Stimulated activated CD4-positive, alpha-beta T cell treated with anti-CD3 and anti-CD28 coated beads, Interleukin-4, amount 100 ng/mL, for 48 hours (primary cell): ENCODE measurements around the gene TNKS1BP1.
A peak's percentile ranks its signal among the peaks of the same experiment; 100 is the strongest.
"Not testable (repeated sequence)": the region's sequence is repeated elsewhere in the genome, so short reads cannot be mapped to it uniquely, and the experiment has no call there.

Experiments used
- DNase-seq, 2 donors: peaks; one replicate each; pipeline ENCODE4 v3.0.0-alpha.2; 2020; ENCODE audit warnings: low read depth in 2 of 2

The TNKS1BP1 gene

DNA sequence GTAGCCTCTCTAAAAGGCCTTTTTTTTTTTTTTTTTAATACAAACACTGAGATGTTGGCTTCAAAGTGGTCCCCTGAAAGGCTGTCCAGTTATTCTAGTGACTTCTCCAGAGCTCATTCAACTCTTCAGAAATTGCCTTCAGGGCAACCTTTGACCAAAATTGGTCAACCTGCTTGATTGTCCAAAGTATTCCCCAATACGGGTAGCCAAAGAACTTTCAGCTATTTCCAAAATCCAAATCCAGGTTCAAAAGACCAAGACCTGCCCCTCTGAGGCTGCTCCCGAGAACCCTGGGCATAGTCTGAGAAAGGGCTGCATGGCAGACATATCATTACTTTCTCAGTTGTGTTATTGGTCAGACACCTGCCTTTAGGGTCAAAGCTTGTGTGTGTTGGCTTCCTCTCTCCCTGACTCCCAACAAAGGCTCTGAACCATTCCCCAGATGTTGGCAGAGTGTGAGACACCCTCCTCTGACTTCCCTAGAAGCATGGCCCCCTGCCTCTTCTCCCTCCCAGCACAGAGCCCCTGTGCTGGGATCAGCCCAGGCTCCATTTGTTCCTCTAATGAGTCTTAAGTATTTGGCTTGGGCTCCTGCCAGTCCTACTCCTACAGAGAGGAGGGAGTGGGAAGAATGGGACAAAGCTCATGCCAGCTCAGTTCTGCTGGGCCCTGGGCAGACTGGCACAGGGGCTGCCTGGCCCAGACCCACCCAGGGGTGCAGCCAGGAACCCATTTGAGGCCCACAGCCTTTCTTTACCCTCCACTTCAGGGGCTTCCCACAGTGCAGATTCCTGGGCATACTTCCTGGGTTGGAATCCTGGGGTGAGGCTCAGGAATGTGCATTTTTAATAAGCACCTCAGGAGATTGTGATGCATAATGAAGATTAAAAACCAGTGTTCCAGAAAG lies 30.3 kb downstream of the TNKS1BP1 start:
- DNase-seq = no peak

GRCh38 chr11:57290288-57290687 lies 34.5 kb downstream of the TNKS1BP1 start:
- no peak for DNase-seq

- peak in 1 of 2 donors; percentile 8 for DNase-seq
Measured at GRCh38 chr11:57288771-57289579, 35.8 kb downstream of the TNKS1BP1 start.

- no peak for DNase-seq
Measured at GRCh38 chr11:57287884-57288283, 36.9 kb downstream of the TNKS1BP1 start.

- DNase-seq = no peak
Measured at GRCh38 chr11:57283231-57283990, 41.3 kb downstream of the TNKS1BP1 start.

DNA sequence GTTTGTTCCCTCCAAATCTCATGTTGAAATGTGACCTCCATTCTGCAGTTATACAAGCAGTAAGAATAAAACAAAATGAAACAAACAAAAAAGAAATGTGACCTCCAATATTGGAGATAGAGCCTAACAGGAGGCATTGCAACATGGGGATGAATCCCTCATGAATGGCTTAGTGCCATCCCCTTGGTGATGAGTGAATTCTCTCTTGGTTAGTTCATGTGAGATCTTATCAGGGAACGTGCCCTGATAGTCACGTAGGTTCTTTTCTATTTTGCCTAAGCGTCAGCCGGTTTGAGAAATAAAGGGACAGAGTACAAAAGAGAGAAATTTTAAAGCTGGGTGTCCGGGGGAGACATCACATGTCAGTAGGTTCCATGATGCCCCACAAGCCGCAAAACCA lies 43.2 kb downstream of the TNKS1BP1 start:
- not testable (repeated sequence) for DNase-seq

DNA sequence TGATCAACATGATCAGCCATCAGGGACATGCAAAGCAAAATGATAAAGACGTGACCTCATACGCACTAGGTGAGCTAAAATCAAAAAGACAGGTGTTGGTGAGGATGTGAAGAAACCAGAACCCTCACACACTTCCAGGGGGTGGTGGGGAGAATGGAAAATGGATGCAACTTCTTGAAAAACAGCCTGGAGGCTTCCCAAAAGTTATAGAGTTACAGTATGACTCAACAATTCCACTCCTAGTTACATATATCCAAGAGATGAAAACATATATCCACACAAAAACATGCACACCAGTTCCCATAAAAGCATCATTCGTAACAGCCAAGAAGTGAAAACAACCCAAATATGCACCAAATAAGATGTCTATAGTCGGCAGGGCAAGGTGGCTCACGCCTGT lies 45.6 kb downstream of the TNKS1BP1 start:
- no peak for DNase-seq

GRCh38 chr11:57278721-57279095 lies 46.0 kb downstream of the TNKS1BP1 start:
- DNase-seq = no peak

- peak; percentile 19 to 27 for DNase-seq
Measured at GRCh38 chr11:57277845-57278720, 46.7 kb downstream of the TNKS1BP1 start.

GRCh38 chr11:57276971-57277675 lies 47.6 kb downstream of the TNKS1BP1 start:
- DNase-seq = no peak

GRCh38 chr11:57276169-57276970 lies 48.4 kb downstream of the TNKS1BP1 start:
- no peak for DNase-seq

DNA sequence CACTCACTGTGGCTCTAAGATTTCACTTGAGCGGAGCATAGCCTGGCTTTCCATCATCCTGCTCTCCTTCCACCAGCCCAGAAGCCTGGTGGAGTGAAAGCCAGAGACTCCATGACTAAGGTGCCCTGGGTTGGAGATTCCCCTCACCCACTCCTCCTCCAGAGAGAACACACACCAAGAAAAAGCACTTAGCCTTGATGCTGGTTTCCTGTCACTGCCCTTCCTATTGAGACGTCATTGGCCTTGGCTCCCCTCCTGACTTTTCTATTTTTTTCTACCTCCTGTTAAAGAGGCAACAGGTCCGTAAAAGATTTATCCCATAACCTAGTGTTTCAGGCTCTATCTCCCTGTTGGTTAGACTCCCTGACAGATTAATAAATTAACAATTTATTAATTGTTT lies 49.2 kb downstream of the TNKS1BP1 start:
- no peak for DNase-seq

- DNase-seq = no peak
Measured at GRCh38 chr11:57274904-57275498, 49.8 kb downstream of the TNKS1BP1 start.

DNA sequence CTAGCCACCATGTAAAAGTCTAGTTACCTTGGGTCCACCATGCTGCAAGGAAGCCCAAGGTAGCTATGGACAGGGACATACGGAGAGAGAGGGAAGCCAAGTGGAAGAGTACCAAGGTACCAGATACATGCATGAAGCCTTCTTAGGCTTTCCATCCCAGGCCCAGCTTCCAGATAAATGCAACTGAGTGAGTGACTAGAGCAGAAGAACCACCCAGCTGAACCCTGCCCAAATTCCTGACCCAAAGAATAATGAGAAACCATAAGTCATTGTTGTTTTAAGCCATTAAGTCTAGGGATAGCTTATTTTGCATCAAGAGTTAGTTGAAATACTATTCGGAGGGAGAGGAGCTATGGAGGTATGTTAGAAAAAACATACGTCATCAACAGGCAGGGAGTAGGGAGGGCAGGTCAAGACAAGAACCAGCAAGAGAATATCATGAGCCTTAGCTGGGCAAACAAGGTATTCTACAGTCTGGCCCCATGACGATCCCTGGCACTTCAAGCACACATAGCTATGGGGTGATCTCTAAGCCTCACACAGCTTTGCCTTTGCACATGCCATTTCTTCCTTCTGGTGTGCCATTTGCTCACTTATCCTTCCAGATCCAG lies 51.2 kb downstream of the TNKS1BP1 start:
- no peak for DNase-seq

- DNase-seq = no peak
Measured at GRCh38 chr11:57269571-57270021, 55.2 kb downstream of the TNKS1BP1 start.

GRCh38 chr11:57266157-57266556 lies 58.6 kb downstream of the TNKS1BP1 start:
- no peak for DNase-seq

DNA sequence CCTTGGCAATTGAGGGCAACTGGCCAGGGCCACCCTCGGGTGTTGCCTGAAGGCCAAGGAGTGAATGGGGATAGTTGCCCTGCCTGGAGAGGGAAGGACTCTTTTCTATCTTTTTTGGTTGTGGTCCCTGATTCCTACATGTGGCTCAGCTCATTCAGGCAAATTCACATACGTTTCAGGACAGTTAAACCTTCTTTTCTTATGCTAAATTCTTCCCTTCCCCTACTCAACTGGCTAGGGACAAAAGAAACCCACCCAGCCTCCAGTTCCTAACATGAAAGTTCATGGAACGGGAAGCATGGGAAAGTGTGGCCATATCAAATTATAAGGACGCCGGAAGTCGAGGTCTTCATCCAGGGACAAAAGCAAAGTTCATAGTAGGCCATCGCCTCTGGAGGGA lies 61.4 kb downstream of the TNKS1BP1 start:
- DNase-seq = no peak

DNA sequence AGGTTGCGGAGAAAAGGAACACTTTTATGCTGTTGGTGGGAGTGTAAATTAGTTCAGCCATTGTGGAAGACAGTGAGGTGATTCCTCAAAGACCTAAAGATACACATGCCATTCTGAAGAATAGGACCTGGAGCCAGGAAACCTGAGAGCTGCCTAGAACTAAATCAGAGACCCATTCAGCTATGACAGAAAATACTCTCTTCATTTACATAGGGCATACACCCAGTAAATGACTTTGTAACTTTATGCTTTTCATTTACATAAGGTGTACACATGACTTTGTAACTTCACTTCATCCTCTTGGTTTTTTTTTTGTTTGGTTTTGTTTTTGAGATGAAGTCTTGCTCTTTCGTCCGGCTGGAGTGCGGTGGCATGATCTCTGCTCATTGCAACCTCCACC lies 62.6 kb downstream of the TNKS1BP1 start:
- DNase-seq = no peak
